HG02759 (cell line): Measurements from ENCODE around the gene FAM169A.
"Not testable (repeated sequence)": the region's sequence is repeated elsewhere in the genome, so short reads cannot be mapped to it uniquely, and the experiment has no call there.

Experiments
- ATAC-seq: cut with Tn5 transposase; IDR thresholded peaks from one replicate; pipeline ENCODE4 v1.9.1; 2021; ENCODE audit warnings: mild to moderate bottlenecking, moderate library complexity; ENCODE audit not compliant: unreplicated experiment

FAM169A gene

DNA sequence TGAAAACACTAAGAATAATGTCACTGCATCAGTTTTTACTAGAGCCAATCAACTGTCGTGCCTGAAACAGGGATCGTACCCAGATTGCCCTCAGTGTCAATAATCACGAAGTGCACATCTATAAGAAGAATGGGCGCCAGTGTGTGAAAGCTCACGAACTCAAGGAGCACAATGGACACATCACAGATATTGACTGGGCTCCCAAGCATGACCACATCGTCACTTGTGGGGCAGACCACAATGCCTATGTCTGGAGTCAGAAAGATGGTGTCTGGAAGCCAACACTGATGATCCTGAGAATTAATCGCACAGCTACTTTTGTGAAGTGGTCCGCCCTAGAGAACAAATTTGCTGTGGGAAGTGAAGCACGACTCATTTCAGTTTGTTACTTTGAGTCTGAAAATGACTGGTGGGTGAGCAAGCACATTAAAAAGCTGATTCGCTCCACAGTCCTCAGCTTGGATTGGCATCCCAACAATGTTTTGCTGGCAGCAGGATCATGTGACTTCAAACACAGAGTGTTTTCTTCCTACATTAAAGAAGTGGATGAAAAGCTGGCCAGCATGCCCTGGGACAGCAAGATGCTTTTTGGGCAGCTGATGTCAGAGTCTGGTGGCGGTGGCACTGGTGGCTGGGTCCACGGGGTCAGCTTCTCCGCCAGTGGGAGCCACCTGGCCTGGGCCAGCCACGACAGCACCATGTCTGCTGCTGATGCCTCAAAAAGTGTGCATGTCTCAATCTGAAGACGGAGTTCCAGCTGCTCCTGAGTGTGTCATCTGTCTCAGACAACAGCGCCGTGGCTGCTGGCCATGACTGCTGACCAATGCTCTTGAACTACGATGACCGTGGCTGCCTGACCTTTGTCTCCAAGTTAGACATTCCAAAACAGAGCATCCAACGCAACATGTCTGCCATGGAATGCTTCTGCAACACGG lies 66.9 kb downstream of the FAM169A start:
- ATAC-seq, result no peak

DNA sequence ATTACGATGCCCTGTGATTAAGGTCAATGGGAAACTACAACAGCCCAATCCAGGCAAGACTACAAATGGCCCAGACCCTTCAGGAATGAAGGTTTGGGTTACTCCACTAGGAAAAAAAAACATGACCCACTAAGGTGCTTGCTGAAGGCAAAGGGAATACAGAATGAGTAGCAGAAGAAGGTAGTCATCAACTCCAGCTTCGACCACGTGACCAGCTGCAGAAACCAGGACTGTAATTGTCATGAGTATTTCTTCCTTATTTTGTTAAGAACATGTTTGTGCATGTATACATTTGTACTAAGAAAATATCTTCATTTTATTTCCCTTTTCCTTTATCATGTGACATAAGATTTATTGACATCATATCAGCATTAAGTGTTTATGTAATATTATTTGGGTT lies 74.5 kb downstream of the FAM169A start:
- ATAC-seq, result not testable (repeated sequence)

DNA sequence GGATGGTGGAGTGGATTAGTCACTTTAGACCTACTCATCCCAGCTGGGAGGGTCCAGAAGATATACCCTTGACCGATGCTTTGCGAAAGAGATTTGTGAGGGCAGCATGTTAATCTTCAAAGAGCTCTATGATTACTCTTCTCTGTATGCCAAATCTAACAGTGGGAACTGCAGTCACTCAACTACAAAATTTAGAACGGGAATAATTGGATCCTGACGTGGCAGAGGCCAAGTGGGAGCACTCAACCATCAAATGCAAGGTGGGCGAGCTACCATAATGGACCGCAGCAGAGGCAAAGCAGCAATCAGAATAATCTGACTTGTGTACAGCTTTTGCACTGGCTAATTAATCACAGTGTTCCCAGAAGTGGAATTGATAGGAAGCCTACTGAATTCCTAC lies 78.8 kb downstream of the FAM169A start:
- ATAC-seq, result no peak

DNA sequence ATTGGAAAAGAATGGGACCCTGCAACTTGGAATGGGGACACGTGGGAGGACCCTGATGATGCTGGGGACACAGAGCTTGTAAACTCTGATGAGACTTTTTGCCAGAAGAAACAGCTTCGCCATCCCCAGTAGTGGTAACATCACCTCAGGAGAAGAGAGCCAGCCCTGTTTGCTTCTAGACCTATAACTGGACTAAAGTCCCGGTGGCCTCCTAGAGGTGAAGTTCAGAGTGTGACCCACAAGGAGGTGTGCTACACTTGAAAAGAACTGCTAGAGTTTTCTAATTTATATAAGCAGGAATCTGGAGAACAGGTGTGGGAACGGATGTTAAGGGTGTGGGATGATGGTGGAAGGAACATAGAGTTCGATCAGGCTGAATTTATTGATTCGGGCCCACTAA lies 79.3 kb downstream of the FAM169A start:
- ATAC-seq, result no peak

DNA sequence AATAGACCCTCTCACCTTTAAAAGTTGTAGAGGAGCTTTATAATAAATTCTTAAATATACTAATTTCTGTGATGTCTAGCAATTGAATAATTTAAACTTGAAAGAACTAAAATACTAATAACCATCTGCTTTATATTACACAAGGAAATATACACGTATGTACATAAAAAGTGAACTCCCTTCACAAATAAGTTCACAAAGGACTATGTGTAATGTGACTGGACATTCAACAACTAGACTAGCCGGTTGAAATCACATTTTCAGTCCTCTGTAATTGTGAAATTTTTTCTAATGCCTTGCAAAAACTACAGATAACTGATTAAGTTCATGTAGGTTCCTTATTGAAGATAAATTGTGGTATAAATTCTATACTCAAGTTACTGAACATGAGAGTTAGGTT lies 87.6 kb downstream of the FAM169A start:
- no peak for ATAC-seq

DNA sequence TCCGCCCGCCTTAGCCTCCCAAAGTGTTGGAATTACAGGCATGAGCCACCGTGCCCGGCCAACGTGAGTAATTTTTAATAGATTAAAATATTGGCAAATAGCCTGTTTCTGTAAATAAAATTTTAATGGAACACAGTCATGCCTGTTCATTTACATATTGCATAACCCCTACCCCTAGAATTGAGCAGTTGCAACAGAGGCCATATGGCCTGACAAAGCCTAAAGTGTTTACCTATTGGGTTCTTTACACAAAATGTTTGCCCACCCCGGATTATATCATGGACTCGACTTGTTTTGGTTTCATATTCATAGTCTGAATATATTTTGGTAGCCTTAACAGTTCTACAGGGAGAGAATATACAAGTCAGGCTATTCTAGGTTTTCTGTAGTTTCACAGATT lies 93.8 kb downstream of the FAM169A start:
- ATAC-seq, result no peak

DNA sequence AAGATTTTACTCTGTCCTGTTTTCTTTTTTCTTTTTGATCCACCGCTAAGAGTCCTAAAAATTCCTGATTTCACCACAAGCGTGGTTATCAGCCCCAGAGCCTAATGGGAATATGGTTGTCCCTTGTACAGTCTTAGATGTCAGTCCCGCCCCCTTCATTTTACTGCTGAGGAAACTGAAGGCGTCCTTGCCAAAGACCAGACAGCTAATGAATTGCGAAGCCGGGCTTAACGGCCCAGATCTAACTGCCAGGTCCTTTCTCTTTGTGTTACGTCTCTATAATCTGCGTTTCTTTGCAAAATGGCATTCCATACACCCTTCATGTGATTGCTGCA lies 98.6 kb downstream of the FAM169A start:
- peak; percentile 28 for ATAC-seq

DNA sequence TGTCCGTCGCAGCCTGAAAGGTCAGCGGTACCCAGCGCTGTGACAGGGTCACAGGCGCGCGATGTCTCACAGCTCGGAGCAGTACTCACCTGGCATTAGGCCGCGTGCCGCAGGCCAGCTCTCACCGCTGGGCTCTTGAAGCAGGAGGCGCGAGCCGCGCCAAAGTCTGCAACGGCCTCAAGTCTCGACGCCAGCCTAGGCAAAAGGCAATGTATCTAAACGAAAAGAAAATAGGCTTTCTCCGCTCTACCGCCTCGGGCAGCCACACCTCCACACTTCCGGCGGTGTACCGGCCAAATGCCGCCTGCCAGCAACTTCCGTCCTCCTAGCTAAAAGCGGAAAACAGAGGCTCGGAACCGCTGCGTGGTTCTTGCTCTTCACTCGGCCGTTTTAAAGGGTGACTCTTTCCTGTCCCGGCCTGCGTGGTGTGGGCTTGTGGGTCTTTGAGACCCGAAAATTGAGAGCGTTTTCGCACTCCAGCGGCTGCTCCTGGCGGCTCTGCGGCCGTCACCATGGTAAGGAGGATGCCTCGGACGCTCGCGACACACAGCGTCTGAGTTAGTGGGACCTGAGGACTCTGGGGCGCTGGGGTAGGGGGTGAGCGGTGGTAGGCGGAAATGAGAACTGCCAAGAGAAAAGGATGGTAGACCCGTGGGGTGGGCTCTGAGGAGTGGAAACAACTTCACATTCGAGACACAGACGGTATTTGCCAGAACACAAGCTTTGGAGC lies 99.2 kb downstream of the FAM169A start, which contains the start of the genes GFM2 and NSA2:
GFM2 (minus strand) TSS at position 269 of the 730 bp plus-strand sequence. CDS start 3,375 bp downstream, outside the sequence.
NSA2 (plus strand) TSS at position 401 of the 730 bp plus-strand sequence; CDS start at position 513, 112 bp downstream.
- peak; percentile 79 for ATAC-seq

DNA sequence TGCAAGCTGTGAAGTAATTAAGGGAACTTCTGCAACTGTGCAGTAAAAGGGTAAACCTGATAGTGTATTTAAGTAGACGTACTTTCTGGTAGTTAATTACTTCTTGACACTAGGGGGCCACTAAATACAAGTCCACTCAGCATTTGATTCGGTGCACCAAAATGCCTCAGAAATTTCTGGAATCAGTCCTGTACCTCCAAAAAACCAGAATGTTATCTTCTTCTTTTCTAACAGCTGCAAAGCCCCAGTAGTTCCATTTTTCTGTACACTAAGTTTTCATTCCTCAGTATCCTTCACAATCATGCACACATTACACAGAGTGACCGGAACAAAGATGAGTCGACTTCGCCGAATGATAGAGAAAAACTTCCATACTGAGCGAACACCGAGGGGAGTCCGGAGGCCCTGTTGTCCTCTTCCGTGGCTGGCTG lies 99.8 kb downstream of the FAM169A start:
- ATAC-seq, result peak; percentile 33

DNA sequence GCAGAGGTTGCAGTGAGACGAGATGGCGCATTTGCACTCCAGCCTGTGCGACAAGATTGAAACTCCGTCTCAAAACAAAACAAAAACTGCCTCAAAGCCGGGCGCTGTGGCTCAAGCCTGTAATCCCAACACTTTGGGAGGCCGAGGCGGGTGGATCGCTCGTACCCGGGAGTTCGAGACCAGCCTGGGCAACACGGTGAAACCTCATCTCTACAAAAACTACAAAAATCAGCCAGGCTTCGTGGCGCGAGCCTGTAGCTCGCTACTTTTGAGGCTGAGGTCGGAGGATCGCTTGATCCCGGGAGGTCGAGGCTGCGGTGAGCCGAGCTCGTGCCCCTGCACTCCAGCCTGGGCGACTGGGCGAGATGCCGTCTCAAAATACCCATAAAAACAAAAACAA lies 100.3 kb downstream of the FAM169A start:
- no peak for ATAC-seq

DNA sequence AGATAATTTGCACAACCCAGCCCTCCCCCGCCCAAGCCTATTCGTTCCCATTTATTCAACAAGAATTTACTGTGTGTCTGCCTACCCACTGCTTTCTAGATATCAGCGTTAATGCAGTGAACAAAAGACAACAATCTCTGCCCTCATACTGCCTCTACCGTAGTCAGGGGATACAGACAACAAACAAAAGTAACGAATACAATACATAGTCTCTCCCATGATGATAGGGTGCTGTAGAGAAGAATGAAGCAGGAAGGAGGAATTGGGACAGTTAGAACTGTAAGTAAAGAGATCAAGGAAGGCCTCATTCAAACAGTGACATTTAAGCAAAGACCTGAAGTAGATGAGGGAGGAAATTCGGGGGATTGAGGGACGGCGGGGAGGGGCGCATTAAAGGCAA lies 101.0 kb downstream of the FAM169A start:
- no peak for ATAC-seq

DNA sequence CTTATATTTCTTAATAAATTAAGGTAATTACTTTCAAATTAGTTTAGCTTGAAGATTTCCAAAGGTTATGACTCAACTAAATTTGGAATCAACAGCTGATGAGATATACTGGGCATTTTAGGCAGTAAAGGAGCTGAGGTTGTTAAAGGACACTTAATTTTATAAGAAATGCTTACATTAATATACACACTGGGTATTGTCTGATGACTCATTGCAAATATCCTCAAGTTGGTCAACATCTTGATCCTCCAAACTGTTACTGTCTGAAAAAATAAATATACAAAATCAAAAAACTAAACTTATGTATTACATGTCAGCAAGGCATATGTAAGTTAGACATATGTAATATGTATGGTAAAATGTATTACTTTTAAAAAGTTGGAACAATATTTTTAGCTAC lies 102.7 kb downstream of the FAM169A start:
- no peak for ATAC-seq

DNA sequence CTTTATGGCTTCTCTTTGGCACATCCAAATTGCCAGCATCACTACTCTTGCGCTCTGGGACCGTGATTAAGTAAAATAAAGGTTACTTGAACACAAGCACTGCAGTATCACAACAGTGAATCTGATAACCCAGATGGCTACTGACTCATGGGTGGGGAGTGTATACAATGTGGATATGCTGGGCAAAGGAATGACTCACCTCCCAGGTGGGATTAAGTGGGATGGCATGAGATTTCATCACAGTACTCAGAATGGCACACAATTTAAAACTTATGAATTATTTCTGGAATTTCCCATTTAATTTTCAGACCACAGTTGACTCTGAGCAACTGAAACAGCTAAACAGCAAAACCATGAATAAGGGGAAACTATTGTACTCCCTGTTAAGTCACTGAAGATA lies 103.6 kb downstream of the FAM169A start:
- ATAC-seq, result no peak

DNA sequence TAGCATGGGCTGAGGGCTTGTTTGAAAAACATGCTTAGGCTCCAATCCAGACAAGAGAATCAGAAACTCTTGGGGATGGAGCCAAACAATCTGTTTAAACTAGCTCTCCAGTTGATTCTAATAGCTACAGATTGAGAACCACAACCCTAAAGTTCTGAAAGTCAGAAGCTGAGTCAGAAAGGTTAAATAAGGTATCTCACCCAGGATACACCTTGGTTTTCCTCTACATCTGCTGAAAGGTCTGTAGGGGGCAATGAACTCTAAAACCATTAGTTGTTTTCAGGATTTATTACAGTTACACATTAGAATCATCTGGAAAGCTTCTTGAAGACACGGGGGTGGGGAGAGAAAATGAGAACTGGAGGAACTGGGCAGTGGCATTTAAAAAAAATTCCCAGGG lies 104.9 kb downstream of the FAM169A start:
- ATAC-seq, result no peak

DNA sequence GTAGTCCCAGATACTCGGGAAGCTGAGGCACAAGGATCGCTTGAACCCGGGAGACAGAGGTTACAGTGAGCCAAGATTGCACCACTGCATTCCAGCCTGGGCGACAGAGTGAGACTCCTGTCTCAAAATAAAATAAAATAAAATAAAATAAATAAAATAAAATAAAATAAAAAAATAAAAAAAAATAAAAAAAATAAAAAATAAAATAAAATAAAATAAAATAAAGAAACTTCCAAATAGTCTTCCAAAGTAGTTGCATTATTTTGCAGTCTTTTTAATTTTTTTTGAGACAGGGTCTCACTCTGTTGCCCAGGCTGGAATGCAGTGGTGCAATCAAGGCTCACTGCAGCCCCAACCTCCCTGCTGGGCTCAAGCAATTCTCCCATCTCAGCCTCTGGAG lies 117.4 kb downstream of the FAM169A start:
- ATAC-seq, result not testable (repeated sequence)

DNA sequence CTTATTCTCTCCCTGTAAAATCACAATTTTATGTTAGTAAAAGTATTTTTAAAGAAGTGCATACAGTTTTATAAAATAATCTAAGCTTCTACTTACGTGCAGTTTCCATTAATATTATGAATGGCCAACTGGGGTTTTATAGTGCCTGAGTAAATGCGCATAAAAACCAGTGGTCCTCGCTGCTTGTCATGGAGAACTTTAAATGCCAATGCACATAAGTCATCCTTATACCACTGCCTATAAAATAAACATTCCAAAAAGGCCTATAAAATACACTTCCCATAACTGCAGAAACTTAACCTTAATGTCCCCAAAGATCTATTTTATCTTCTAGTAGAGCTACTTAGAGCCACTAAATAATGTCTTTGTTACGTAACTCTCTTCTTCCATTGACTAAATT lies 127.8 kb downstream of the FAM169A start:
- ATAC-seq, result no peak

DNA sequence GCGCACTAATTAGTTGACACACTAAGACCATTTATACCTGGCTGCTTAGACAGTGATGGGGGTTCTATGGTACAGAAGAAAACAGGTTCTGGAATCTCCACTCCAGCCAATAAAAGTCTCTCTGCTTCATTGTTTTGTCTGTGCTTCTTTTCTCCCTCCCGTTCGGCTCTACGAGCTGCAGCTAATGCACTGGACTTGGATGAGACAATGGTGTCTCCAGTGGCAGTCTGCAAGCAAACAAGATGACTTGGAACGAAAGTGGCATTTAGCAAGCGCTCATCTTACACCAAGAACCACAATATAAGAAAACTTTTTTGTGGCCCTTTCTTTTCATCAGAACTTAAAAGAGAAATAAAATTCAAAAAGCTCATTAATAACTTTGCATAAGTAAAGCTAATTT lies 129.4 kb downstream of the FAM169A start:
- ATAC-seq, result no peak
